ENCODE results near the gene IFNGR1. TPM values are rescaled to one million over a fixed set of nuclear protein-coding genes. Genes with fewer than 3 reads are reported as not detected.

The IFNGR1 gene
- total RNA-seq, 3 donors from 2014 or later (not counting 1 experiment from before 2014, with no cell fraction given) = 77.5 to 128 (median 100) TPM

DNA sequence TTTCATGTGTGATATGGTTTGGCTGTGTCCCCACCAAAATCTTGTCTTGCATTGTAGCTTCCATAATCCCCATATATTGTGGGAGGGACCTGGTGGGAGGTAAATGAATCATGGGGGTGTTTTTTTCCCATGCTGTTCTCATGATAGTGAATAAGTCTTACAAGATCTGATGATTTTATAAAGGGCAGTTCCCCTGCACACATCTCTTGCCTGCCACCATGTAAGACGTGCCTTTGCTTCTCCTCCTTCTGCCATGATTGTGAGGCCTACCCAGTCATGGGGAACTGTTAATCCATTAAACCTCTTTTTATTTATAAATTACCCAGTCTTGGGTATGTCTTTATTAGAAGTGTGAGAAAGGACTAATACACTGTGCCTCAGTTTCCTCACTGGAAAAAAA is 41.6 kb downstream of the IFNGR1 start:
- DNase-seq = no peak
- no peak for ATAC-seq
- Mint-ChIP-seq H3K4me1 (no peaks in the 10 kb centered on the region), H3K27ac (no peak overlapping the region), H3K36me3 (peaks cover 23% of the 10 kb centered on the region), H3K27me3 (ENCODE audit: low read depth in 2 of 2) (peaks cover 8 to 9% of the 10 kb centered on the region in 2 donors), H3K9me3 (peaks cover 3 to 4% of the 10 kb centered on the region in 2 donors), H3K4me3 (no peak overlapping the region)
- TF ChIP-seq, protein P1, sequence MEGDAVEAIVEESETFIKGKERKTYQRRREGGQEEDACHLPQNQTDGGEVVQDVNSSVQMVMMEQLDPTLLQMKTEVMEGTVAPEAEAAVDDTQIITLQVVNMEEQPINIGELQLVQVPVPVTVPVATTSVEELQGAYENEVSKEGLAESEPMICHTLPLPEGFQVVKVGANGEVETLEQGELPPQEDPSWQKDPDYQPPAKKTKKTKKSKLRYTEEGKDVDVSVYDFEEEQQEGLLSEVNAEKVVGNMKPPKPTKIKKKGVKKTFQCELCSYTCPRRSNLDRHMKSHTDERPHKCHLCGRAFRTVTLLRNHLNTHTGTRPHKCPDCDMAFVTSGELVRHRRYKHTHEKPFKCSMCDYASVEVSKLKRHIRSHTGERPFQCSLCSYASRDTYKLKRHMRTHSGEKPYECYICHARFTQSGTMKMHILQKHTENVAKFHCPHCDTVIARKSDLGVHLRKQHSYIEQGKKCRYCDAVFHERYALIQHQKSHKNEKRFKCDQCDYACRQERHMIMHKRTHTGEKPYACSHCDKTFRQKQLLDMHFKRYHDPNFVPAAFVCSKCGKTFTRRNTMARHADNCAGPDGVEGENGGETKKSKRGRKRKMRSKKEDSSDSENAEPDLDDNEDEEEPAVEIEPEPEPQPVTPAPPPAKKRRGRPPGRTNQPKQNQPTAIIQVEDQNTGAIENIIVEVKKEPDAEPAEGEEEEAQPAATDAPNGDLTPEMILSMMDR (IDR thresholded peaks at IDR 0.05) = no peak
- Histone ChIP-seq H3K36me3 (ENCODE audit: control insufficient read depth, insufficient read depth, low read length) (no peaks in the 10 kb centered on the region), H3K4me3 (ENCODE audit: low read length) (no peak overlapping the region), H3K27me3 (ENCODE audit: control insufficient read depth, insufficient read depth, low read length) (no peaks in the 10 kb centered on the region), H3K27ac (ENCODE audit: low read length) (no peak overlapping the region), H3K4me1 (ENCODE audit: control insufficient read depth, insufficient read depth, low read length) (no peaks in the 10 kb centered on the region), H3K9me3 (ENCODE audit: control insufficient read depth, insufficient read depth, low read length) (peaks cover 13% of the 10 kb centered on the region)
- WGBS (ENCODE audit: insufficient coverage) = 89% methylated on average over 1 of the region's 1 CpG
- intact Hi-C loops (cut with micrococcal nuclease) = no loop called here

DNA sequence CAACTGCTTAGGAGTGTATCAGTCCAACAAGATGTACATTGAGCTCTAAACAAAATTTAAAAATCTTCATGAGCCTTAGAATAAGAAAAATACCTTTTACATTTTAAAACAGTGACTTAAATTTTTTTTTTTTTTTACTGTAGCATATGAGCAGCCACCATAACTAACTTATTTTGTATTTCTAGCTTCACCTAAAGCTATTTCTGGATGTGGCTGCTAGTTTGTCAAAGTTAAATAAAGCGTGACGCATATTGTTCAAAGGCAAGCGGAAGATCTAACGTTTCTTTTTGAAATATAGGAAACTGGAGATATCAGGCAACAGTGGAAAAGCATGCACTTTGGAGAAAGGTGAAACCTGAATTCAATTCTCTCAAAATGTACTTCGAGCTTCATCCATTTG is 42.5 kb downstream of the IFNGR1 start:
- no peaks in the 10 kb centered on the region for H3K36me3 ChIP-seq (ENCODE audit: control insufficient read depth, insufficient read depth, low read length)
- H3K27ac ChIP-seq (ENCODE audit: low read length) = no peak overlapping the region
- Mint-ChIP-seq H3K4me1 (no peaks in the 10 kb centered on the region), H3K9me3 (peaks cover 3 to 4% of the 10 kb centered on the region in 2 donors), H3K36me3 (peaks cover 15% of the 10 kb centered on the region), H3K27ac (no peak overlapping the region), H3K4me3 (no peak overlapping the region), H3K27me3 (ENCODE audit: low read depth in 2 of 2) (peaks cover 8 to 9% of the 10 kb centered on the region in 2 donors)
- no peaks in the 10 kb centered on the region for H3K27me3 ChIP-seq (ENCODE audit: control insufficient read depth, insufficient read depth, low read length)
- TF ChIP-seq, protein P1 (IDR thresholded peaks at IDR 0.05) = no peak
- intact Hi-C loops (cut with micrococcal nuclease) = no loop called here
- 82% methylated on average over 5 of the region's 5 CpGs for WGBS (ENCODE audit: insufficient coverage)
- ATAC-seq (no peak), DNase-seq (no peak)
- peaks cover 12% of the 10 kb centered on the region for H3K9me3 ChIP-seq (ENCODE audit: control insufficient read depth, insufficient read depth, low read length)
- no peak overlapping the region for H3K4me3 ChIP-seq (ENCODE audit: low read length)
- H3K4me1 ChIP-seq (ENCODE audit: control insufficient read depth, insufficient read depth, low read length) = no peaks in the 10 kb centered on the region

DNA sequence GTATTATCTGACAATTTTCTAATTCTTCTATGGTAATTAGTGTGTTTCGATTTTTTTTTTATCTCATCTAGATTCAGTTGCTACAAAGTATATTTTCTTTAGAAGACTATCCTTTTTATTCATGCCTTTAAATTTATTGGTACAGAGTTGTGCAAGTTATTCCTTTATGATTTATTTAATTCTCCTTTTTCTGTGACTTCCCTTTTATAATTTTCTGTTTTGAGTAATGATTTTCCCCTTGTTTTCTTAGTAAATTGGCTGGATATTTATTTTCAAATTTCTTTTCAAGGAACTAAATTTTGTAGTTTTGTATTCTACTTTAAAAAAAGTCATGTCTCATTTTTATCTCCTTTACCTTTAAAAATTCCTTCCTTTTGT is 43.3 kb downstream of the IFNGR1 start:
- DNase-seq (no peak), ATAC-seq (no peak)
- H3K27ac ChIP-seq (ENCODE audit: low read length) = no peak overlapping the region
- no peaks in the 10 kb centered on the region for H3K36me3 ChIP-seq (ENCODE audit: control insufficient read depth, insufficient read depth, low read length)
- Mint-ChIP-seq H3K9me3 (peaks cover 1 to 4% of the 10 kb centered on the region in 2 donors), H3K4me1 (no peaks in the 10 kb centered on the region), H3K27ac (no peak overlapping the region), H3K27me3 (ENCODE audit: low read depth in 2 of 2) (peaks cover 9% of the 10 kb centered on the region in 2 donors), H3K4me3 (no peak overlapping the region), H3K36me3 (peaks cover 11% of the 10 kb centered on the region)
- intact Hi-C loops (cut with micrococcal nuclease) = no loop called here
- no CpG with 5 or more reads among the region's 1 CpG for WGBS (ENCODE audit: insufficient coverage)
- peaks cover 6% of the 10 kb centered on the region for H3K4me1 ChIP-seq (ENCODE audit: control insufficient read depth, insufficient read depth, low read length)
- no peaks in the 10 kb centered on the region for H3K27me3 ChIP-seq (ENCODE audit: control insufficient read depth, insufficient read depth, low read length)
- TF ChIP-seq, protein P1 (IDR thresholded peaks at IDR 0.05) = no peak
- peaks cover 7% of the 10 kb centered on the region for H3K9me3 ChIP-seq (ENCODE audit: control insufficient read depth, insufficient read depth, low read length)
- H3K4me3 ChIP-seq (ENCODE audit: low read length) = no peak overlapping the region

DNA sequence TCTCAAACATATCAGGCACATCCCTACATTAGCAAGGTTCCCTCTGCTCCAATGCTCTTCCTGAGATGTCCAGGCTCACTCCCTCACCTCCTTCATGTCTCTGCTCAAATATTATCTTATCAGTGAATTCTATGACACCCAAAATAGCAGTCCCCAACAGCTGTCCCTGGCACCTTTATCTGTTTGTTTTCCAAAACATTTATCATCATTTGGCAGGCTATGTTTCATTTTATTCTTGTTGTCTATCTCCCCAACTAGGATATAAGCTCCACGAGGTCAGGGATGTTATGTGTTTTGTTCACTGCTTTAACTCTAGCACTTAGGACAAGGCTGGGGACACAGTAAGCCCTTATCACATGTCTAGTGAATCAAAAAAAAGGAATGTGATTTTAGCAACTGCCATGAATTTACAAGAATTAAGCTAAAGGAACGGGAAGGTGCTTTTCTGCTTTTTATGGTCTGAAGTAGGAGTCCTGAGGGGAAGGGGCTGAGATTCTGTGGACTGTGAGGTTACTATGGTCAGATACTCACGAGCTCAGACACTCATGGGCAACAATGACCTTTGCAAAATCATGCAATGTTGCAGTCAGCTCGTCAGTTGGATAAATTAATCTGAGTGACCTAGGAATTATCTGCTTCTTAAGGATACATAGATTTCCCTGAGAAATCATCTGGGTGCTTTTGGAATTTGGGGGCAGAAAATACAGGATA is 43.9 kb downstream of the IFNGR1 start:
- Histone ChIP-seq H3K36me3 (ENCODE audit: control insufficient read depth, insufficient read depth, low read length) (no peaks in the 10 kb centered on the region), H3K27me3 (ENCODE audit: control insufficient read depth, insufficient read depth, low read length) (no peaks in the 10 kb centered on the region), H3K27ac (ENCODE audit: low read length) (no peak overlapping the region), H3K4me1 (ENCODE audit: control insufficient read depth, insufficient read depth, low read length) (peaks cover 6% of the 10 kb centered on the region), H3K4me3 (ENCODE audit: low read length) (no peak overlapping the region), H3K9me3 (ENCODE audit: control insufficient read depth, insufficient read depth, low read length) (peaks cover 3% of the 10 kb centered on the region)
- Mint-ChIP-seq H3K4me1 (no peaks in the 10 kb centered on the region), H3K4me3 (no peak overlapping the region), H3K27ac (no peak overlapping the region), H3K36me3 (peaks cover 7% of the 10 kb centered on the region), H3K27me3 (ENCODE audit: low read depth in 2 of 2) (peaks cover 9 to 14% of the 10 kb centered on the region in 2 donors), H3K9me3 (peaks cover 0 to 4% of the 10 kb centered on the region in 2 donors)
- ATAC-seq (no peak), DNase-seq (no peak)
- 70% methylated on average over 3 of the region's 4 CpGs for WGBS (ENCODE audit: insufficient coverage)
- TF ChIP-seq, protein P1 (IDR thresholded peaks at IDR 0.05) = no peak
- intact Hi-C loops (cut with micrococcal nuclease) = no loop called here
